ENCODE measurements around the gene ANP32A. TPM values are rescaled to one million over a fixed set of nuclear protein-coding genes. Genes with fewer than 3 reads are reported as not detected.

ANP32A gene
- total RNA-seq, 1 experiment from 2014 or later = 120 TPM

- DNase-seq (ENCODE audit: low read depth) = no peak
These were observed 22.2 kb downstream of the ANP32A start for GRCh38 chr15:68798346-68799094.

DNA sequence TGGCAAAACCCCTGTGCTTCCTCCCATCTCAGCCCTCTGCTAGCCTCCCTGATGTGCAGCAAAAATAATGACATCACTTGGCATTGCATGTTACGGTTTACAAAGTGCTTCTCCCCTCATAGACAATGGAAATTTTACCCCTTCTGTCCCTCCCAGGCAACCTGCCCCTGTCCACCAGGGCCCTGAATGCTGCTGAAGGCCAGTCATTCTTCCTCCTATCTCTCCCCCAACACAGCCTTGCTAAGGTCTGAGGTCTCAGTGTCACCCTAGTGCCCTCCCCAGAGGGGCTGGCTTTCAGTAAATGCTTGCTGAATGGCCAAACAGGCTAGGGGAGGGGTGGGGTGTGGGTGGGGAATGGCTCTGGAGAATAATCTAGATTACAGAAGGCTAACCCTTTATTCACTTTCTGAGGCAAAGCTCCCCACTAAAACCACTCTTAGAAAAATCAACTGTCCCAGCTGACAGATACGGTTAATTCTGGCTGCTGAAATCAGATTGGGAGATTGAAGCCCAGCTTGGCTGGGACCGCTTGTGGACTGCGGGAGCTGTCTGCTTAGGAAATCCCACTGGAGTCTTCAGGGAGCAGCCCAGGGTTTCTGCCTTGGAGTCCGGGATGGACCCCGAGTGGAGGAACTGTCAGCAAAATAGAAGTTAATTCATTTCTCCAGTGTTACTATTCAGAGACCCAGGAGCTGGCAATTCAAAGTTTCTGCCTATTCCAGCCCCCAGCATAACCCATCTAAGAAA is 22.9 kb downstream of the ANP32A start:
- no peak for DNase-seq (ENCODE audit: low read depth)

GRCh38 chr15:68797191-68797590 is 23.5 kb downstream of the ANP32A start:
- no peak for DNase-seq (ENCODE audit: low read depth)

GRCh38 chr15:68796576-68796975 is 24.1 kb downstream of the ANP32A start:
- DNase-seq (ENCODE audit: low read depth) = no peak

GRCh38 chr15:68795298-68795848 is 25.3 kb downstream of the ANP32A start:
- no peak for DNase-seq (ENCODE audit: low read depth)

DNA sequence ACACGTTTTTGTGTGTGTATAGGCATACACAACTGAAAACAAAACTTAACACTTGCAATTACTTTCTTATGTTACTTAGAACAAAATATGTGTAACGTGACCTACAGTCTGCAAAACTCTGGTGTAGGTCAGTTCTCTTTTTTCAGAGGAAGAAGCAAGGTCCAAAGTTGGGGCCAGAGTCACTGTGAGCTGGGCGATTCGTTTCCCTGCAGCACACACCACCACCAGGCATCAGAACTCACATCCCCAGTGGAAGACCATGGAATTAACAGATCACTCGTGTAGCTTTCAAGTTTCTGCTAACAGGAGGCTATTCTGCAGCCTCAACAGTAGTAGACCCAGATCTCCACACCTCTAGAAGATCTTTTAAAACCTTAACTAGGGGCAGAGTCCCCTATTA is 25.8 kb downstream of the ANP32A start:
- DNase-seq (ENCODE audit: low read depth) = no peak

DNA sequence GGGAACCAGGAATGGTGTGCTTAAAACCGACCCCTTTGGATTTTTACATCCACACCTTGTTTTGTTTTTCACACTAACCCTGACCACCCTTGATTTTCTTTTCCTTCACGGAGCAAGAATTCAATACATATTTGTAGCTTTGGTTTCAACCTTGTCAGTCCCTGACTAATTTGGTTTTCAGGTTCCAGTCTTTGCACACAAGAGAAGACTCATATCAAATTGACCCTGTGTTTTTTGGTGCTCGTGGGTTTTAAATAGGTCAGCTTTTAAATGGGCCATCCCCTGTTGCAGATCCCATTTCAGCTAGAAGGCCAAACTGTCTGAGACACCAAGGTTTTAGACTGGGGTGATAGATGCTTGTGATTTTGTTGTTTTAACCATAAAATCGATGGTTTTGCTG is 26.4 kb downstream of the ANP32A start:
- no peak for DNase-seq (ENCODE audit: low read depth)

- DNase-seq (ENCODE audit: low read depth) = no peak
These were observed 26.9 kb downstream of the ANP32A start for GRCh38 chr15:68793776-68794175.

DNA sequence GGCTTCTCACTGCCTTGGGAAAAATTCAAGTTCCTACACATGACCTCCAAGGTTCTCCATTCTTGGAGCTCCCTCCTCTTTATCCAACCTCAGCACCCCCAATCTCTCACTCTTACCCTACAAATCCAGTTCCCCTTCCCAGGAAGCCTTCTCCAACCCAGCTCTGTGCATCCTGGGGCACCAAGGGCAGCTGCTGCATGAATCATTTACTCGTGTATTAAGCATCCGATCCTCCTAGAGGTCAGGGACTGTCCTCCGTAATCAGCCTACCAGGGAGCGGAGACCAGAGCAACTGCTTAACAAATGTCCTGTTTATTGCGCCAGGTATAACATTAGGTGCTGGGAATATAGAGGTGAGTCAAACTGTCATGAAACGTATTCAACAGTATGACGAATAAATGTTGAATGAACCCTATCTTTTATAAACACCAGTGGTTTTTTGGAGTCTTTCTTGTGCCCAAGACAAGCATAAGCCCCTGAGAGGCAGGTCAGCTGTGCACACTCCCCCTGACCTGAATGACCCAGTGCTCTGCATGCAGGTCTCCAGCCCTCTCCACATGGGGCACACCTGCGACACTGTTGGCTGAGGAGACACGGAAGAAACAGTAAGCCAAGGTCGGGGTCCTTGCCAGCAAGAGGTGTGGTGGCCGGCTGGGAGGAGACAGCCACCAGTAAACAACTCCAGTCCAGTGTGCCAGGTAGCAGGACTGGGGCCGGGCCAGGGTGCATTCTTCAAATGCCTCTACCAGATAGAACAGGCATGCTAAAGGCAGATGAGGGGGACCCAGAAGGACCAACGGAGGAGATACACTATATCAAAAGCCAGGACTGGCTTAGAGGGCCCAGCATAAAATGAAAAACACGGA is 27.6 kb downstream of the ANP32A start:
- DNase-seq (ENCODE audit: low read depth) = no peak

DNA sequence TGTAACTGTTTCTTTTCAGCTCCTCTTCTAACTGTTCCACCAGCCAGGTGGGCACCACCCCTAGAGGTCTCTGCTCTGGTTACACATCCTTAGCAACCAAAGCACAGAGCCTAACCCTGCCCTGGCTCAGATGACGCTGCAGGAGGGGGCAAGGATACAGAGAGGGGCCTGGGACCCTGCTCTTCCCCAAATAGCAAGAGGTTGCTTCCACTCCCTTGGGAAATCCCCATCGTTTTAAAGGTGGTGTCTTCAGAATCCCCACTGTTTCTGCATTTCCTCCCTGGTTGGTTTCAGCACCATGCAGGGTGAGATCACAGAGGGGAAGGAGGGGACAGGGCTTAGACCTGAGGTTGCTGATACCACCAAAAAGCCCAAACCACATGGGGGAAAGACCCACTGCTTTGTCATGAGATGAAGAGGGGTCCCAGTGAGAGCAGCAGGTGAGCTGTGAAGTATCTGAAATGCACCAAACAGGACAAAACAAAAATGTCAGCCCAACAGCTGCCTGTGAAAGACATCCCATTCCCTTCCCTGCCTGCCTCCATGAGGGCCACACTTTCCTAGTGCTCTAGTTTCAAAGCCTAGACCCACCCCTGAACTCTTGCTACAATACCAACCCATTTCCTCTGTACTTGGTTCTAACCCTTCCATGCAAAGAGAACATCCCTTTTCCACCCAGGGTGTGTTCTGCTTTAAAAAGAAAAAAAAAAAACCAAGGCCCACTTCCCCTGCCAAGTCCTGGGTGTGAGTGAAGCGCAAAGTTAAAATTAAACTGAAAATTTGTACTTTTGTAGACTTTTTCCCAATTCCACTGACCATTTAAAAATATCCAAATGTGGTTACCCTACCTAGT is 29.0 kb downstream of the ANP32A start:
- DNase-seq (ENCODE audit: low read depth) = no peak

GRCh38 chr15:68790910-68791309 is 29.8 kb downstream of the ANP32A start:
- no peak for DNase-seq (ENCODE audit: low read depth)

DNA sequence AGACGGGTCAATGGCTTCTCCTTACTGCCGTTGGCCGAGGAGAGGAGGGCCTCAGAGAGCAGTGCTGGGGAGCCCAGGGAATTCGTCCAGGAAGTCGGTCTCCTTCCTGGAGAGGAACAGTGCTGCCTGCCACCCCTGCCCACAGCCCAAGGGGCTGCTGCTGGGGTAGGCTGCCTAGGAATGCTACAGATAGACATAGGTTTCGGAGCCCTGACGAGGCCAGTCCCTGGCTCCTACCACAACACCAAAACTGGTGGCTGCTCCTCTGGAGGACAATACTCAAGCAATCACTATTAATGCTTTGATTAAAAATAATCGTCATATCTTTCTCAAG is 30.5 kb downstream of the ANP32A start:
- DNase-seq (ENCODE audit: low read depth) = no peak

GRCh38 chr15:68789534-68790241 is 31.0 kb downstream of the ANP32A start:
- no peak for DNase-seq (ENCODE audit: low read depth)

DNA sequence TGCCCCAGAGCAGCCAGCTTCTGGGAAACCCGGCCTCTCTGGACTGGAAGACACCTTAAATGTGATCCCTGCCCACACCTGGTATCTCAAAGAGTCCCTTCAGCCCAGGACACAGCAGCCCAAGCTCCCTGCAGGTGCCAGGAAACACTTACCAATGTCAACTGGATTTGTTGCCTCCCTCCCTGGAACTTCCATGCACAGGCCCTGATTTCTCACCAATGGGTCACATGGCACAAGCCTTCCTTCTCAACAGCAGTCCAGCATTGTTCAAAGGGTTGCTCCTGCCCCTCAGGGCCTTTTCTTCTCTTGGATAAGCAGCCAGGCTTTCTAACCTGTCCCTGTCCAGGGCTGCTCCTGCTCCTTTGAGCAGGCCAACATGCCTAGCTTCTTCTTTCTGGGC is 31.6 kb downstream of the ANP32A start:
- DNase-seq (ENCODE audit: low read depth) = no peak

DNA sequence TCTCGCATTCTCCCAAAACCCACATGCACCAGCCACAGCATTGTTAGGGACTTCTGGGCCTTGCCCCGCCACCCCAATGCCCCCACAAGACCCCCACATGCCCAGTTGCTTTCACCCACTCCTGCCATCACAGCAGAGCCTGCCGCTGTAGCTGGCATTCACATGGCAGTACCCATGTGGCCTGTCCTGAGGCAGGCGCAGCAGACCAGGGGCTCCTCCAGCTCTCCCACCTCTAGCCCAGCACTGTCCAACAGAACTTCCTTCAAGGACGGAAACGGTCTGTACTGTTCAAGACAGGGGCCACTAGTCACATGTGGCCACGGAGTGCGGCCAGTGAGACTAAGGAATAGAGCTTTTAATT is 32.5 kb downstream of the ANP32A start:
- no peak for DNase-seq (ENCODE audit: low read depth)

- no peak for DNase-seq (ENCODE audit: low read depth)
These were observed 33.0 kb downstream of the ANP32A start for GRCh38 chr15:68787609-68788263.

GRCh38 chr15:68786753-68787152 is 33.9 kb downstream of the ANP32A start:
- DNase-seq (ENCODE audit: low read depth) = no peak

DNA sequence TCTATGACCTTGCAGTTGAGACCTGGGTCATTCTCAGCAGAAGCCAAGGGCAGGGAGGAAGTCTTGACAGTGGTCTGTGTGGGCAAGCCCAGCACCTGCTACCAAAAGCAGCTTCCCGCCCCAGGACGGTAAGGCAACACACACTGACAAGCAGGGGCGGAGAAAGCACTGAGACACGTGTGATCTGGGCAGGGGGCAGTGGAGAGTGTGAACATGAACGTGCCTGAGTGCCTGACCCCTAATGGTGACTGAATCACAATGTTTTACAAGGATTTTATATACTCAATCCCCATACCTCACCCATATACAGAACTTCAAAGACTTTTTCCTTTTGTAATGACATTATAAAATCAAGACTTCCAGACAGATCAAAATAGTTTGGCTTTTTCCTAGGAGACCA is 35.2 kb downstream of the ANP32A start:
- no peak for DNase-seq (ENCODE audit: low read depth)

GRCh38 chr15:68784206-68784605 is 36.5 kb downstream of the ANP32A start:
- no peak for DNase-seq (ENCODE audit: low read depth)

Data from HT1080 (cell line).